PFSK-1 (cell line): ENCODE results near the gene SHPK.

Experiments used
- POLR2AphosphoS5 ChIP-seq: IDR thresholded peaks from 2 replicates; pipeline ENCODE4 v1.6.1; 2012; ENCODE audit warnings: low read depth, mild to moderate bottlenecking, control low read depth, low read length, moderate library complexity
- SIN3A ChIP-seq: IDR thresholded peaks from 2 replicates; pipeline ENCODE4 v1.6.1; 2012; ENCODE audit warnings: mild to moderate bottlenecking, low read length, moderate library complexity, borderline replicate concordance; ENCODE audit not compliant: insufficient read depth

DNA sequence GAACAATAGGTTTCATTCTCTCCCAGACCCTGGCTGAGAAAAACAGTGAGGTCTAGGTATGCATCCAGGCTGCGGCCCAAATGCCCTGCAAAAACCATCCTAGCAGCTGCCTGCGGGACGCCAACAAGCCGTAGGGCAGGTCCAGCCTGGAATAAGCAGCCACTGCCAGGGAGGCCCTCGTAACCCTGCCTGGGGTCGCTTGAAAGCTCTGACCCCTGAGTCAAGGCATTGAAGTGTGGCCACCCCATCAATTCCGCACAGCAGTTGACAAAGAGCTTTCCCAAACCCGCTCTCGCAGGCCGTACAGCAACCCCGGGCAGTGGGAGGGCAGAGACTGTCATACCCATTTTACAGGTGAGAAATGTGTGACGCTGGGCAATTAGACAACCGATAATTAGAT, 38.0 kb downstream of the SHPK start:
- no peak for TF ChIP-seq POLR2AphosphoS5
- no peak for TF ChIP-seq SIN3A
